ENCODE data around the gene CIDEB.

The CIDEB gene

GRCh38 chr14:24291446-24292117, 16.2 kb downstream of the CIDEB start:
- H2AFZ ChIP-seq (ENCODE audit: low read length) = no peak overlapping the region
- no peaks in the 10 kb centered on the region for H3K4me1 ChIP-seq (ENCODE audit: low read length)
- no peak overlapping the region for H3K4me3 ChIP-seq (ENCODE audit: low read length)
- H3K27ac ChIP-seq (ENCODE audit: low read length) = no peak overlapping the region
- H4K20me1 ChIP-seq (ENCODE audit: insufficient read depth, low read length) = no peaks in the 10 kb centered on the region
- H3K9me2 ChIP-seq (replicated peaks; ENCODE audit: insufficient read depth, low read length) = no peaks in the 10 kb centered on the region
- H3K36me3 ChIP-seq (replicated peaks; ENCODE audit: insufficient read depth, low read length) = no peaks in the 10 kb centered on the region
- H3F3A ChIP-seq (ENCODE audit: insufficient read depth, low read length) = no peaks in the 10 kb centered on the region
- no peak for TF ChIP-seq EZH2phosphoT487 (IDR thresholded peaks at IDR 0.05; ENCODE audit: low read length)
- no peak for TF ChIP-seq CTCF (IDR thresholded peaks at IDR 0.05; ENCODE audit: low read length)
- TF ChIP-seq EZH2 (optimal IDR thresholded peaks at IDR 0.05; ENCODE audit: low read depth, low read length) = no peak
- no peaks in the 10 kb centered on the region for H3K27me3 ChIP-seq (replicated peaks; ENCODE audit: insufficient read depth, low read length)
- H3K9ac ChIP-seq (ENCODE audit: low read length) = no peak overlapping the region
- H3K4me2 ChIP-seq (ENCODE audit: low read depth, low read length) = no peak overlapping the region
- no peaks in the 10 kb centered on the region for H3K9me3 ChIP-seq (replicated peaks; ENCODE audit: insufficient read depth, low read length)
- DNase-seq = no peak
- H3K79me2 ChIP-seq (ENCODE audit: low read length) = no peaks in the 10 kb centered on the region

GRCh38 chr14:24290746-24291145, 17.0 kb downstream of the CIDEB start:
- H3K79me2 ChIP-seq (ENCODE audit: low read length) = no peaks in the 10 kb centered on the region
- no peak overlapping the region for H2AFZ ChIP-seq (ENCODE audit: low read length)
- H3K9ac ChIP-seq (ENCODE audit: low read length) = no peak overlapping the region
- H3K4me1 ChIP-seq (ENCODE audit: low read length) = no peaks in the 10 kb centered on the region
- no peak for TF ChIP-seq EZH2phosphoT487 (IDR thresholded peaks at IDR 0.05; ENCODE audit: low read length)
- no peak for TF ChIP-seq CTCF (IDR thresholded peaks at IDR 0.05; ENCODE audit: low read length)
- TF ChIP-seq EZH2 (optimal IDR thresholded peaks at IDR 0.05; ENCODE audit: low read depth, low read length) = no peak
- H3K4me3 ChIP-seq (ENCODE audit: low read length) = no peak overlapping the region
- no peaks in the 10 kb centered on the region for H4K20me1 ChIP-seq (ENCODE audit: insufficient read depth, low read length)
- H3K4me2 ChIP-seq (ENCODE audit: low read depth, low read length) = no peak overlapping the region
- no peaks in the 10 kb centered on the region for H3F3A ChIP-seq (ENCODE audit: insufficient read depth, low read length)
- H3K27me3 ChIP-seq (replicated peaks; ENCODE audit: insufficient read depth, low read length) = no peaks in the 10 kb centered on the region
- DNase-seq = no peak
- H3K27ac ChIP-seq (ENCODE audit: low read length) = no peak overlapping the region
- no peaks in the 10 kb centered on the region for H3K36me3 ChIP-seq (replicated peaks; ENCODE audit: insufficient read depth, low read length)
- H3K9me2 ChIP-seq (replicated peaks; ENCODE audit: insufficient read depth, low read length) = no peaks in the 10 kb centered on the region
- H3K9me3 ChIP-seq (replicated peaks; ENCODE audit: insufficient read depth, low read length) = no peaks in the 10 kb centered on the region

GRCh38 chr14:24289649-24290280, 18.0 kb downstream of the CIDEB start:
- no peak for DNase-seq
- no peak overlapping the region for H3K4me3 ChIP-seq (ENCODE audit: low read length)
- no peak overlapping the region for H3K9ac ChIP-seq (ENCODE audit: low read length)
- H4K20me1 ChIP-seq (ENCODE audit: insufficient read depth, low read length) = no peaks in the 10 kb centered on the region
- no peaks in the 10 kb centered on the region for H3K9me2 ChIP-seq (replicated peaks; ENCODE audit: insufficient read depth, low read length)
- H3F3A ChIP-seq (ENCODE audit: insufficient read depth, low read length) = no peaks in the 10 kb centered on the region
- H3K9me3 ChIP-seq (replicated peaks; ENCODE audit: insufficient read depth, low read length) = no peaks in the 10 kb centered on the region
- H3K27me3 ChIP-seq (replicated peaks; ENCODE audit: insufficient read depth, low read length) = no peaks in the 10 kb centered on the region
- H3K36me3 ChIP-seq (replicated peaks; ENCODE audit: insufficient read depth, low read length) = no peaks in the 10 kb centered on the region
- H3K79me2 ChIP-seq (ENCODE audit: low read length) = no peaks in the 10 kb centered on the region
- H3K4me2 ChIP-seq (ENCODE audit: low read depth, low read length) = no peak overlapping the region
- TF ChIP-seq EZH2phosphoT487 (IDR thresholded peaks at IDR 0.05; ENCODE audit: low read length) = no peak
- TF ChIP-seq EZH2 (optimal IDR thresholded peaks at IDR 0.05; ENCODE audit: low read depth, low read length) = no peak
- no peak for TF ChIP-seq CTCF (IDR thresholded peaks at IDR 0.05; ENCODE audit: low read length)
- no peaks in the 10 kb centered on the region for H3K4me1 ChIP-seq (ENCODE audit: low read length)
- H3K27ac ChIP-seq (ENCODE audit: low read length) = no peak overlapping the region
- H2AFZ ChIP-seq (ENCODE audit: low read length) = no peak overlapping the region

All from MM.1S (cell line).